ENCODE measurements around the gene OR3A2. TPM values are rescaled to one million over a fixed set of nuclear protein-coding genes. Genes with fewer than 3 reads are reported as not detected.
"Not testable (repeated sequence)": the region's sequence is repeated elsewhere in the genome, so short reads cannot be mapped to it uniquely, and the experiment has no call there.

The OR3A2 gene
- total RNA-seq, 4 donors from 2014 or later: 0.67 to 0.78 (median 0.72) TPM; not detected in 1

- H3K27me3 ChIP-seq: peaks cover 31% of the 10 kb centered on the region
- no peaks in the 10 kb centered on the region for H3K4me1 ChIP-seq
- peaks cover 0 to 13% (median 0%) of the 10 kb centered on the region in 3 donors for H3K9me3 ChIP-seq
- TF ChIP-seq POLR2AphosphoS5 (IDR thresholded peaks at IDR 0.05) (no peak), EP300 (IDR thresholded peaks at IDR 0.05) (no peak), POLR2A (IDR thresholded peaks at IDR 0.05) (no peak)
- TF ChIP-seq, protein P1, sequence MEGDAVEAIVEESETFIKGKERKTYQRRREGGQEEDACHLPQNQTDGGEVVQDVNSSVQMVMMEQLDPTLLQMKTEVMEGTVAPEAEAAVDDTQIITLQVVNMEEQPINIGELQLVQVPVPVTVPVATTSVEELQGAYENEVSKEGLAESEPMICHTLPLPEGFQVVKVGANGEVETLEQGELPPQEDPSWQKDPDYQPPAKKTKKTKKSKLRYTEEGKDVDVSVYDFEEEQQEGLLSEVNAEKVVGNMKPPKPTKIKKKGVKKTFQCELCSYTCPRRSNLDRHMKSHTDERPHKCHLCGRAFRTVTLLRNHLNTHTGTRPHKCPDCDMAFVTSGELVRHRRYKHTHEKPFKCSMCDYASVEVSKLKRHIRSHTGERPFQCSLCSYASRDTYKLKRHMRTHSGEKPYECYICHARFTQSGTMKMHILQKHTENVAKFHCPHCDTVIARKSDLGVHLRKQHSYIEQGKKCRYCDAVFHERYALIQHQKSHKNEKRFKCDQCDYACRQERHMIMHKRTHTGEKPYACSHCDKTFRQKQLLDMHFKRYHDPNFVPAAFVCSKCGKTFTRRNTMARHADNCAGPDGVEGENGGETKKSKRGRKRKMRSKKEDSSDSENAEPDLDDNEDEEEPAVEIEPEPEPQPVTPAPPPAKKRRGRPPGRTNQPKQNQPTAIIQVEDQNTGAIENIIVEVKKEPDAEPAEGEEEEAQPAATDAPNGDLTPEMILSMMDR (IDR thresholded peaks at IDR 0.05): no peak
- 53 to 74% methylated on average over 3 of the region's 4 CpGs for WGBS, 2 donors (ENCODE audit: low coverage in 1 of 2)
- no peak overlapping the region for H3K27ac ChIP-seq
- no peaks in the 10 kb centered on the region for H3K36me3 ChIP-seq
- no peak for ATAC-seq
- no peak overlapping the region for H3K4me3 ChIP-seq
Observed at GRCh38 chr17:3389791-3390190, 3.7 kb upstream of the OR3A2 start.

GRCh38 chr17:3381957-3382356, 4.2 kb downstream of the OR3A2 start:
- ATAC-seq: no peak
- Histone ChIP-seq H3K27ac (no peak overlapping the region), H3K4me1 (no peaks in the 10 kb centered on the region), H3K27me3 (peaks cover 42% of the 10 kb centered on the region), H3K9me3 (no peaks in the 10 kb centered on the region), H3K4me3 (no peak overlapping the region), H3K36me3 (no peaks in the 10 kb centered on the region)
- TF ChIP-seq POLR2AphosphoS5 (IDR thresholded peaks at IDR 0.05) (no peak), POLR2A (IDR thresholded peaks at IDR 0.05) (no peak), EP300 (IDR thresholded peaks at IDR 0.05) (no peak)
- TF ChIP-seq, protein P1 (IDR thresholded peaks at IDR 0.05): no peak
- WGBS, 2 donors (ENCODE audit: low coverage in 1 of 2): 58 to 69% methylated on average over 5 of the region's 5 CpGs

- TF ChIP-seq POLR2A (IDR thresholded peaks at IDR 0.05) (no peak), POLR2AphosphoS5 (IDR thresholded peaks at IDR 0.05) (no peak), EP300 (IDR thresholded peaks at IDR 0.05) (no peak)
- TF ChIP-seq, protein P1 (IDR thresholded peaks at IDR 0.05): no peak
- Histone ChIP-seq H3K9me3 (peaks cover 0 to 14% (median 0%) of the 10 kb centered on the region in 3 donors), H3K4me1 (no peaks in the 10 kb centered on the region), H3K36me3 (no peaks in the 10 kb centered on the region), H3K27ac (no peak overlapping the region), H3K27me3 (peaks cover 19% of the 10 kb centered on the region), H3K4me3 (no peak overlapping the region)
- no peak for ATAC-seq
- WGBS, 2 donors (ENCODE audit: low coverage in 1 of 2): no CpG with 5 or more reads among the region's 8 CpGs
Observed at GRCh38 chr17:3378321-3378720, 7.8 kb downstream of the OR3A2 start.

GRCh38 chr17:3371167-3371566, 14.9 kb downstream of the OR3A2 start:
- H3K36me3 ChIP-seq, H3K4me3 ChIP-seq, H3K4me1 ChIP-seq, H3K27ac ChIP-seq, H3K27me3 ChIP-seq, ATAC-seq: not testable (repeated sequence)
- peaks cover 0 to 27% (median 0%) of the 10 kb centered on the region in 3 donors for H3K9me3 ChIP-seq
- no CpG with 5 or more reads among the region's 31 CpGs for WGBS, 2 donors (ENCODE audit: low coverage in 1 of 2)

DNA sequence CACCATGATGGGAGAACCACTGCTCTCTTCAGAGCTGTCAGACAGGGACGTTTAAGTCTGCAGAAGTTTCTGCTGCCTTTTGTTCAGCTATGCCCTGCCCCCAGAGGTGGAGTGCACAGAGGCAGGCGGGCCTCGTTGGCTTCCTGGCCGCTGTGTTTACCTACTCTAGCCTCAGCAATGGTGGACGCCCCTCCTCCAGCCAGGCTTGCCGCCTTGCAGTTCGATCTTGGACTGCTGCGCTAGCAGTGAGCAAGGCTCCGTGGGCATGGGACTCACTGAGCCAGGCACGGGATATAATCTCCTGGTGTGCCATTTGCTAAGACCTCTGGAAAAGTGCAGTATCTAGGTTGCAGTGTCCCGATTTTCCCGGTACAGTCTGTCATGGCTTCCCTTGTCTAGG, 43.3 kb downstream of the OR3A2 start:
- ATAC-seq, H3K4me1 ChIP-seq, H3K36me3 ChIP-seq, H3K4me3 ChIP-seq, H3K27me3 ChIP-seq, H3K27ac ChIP-seq: not testable (repeated sequence)
- WGBS, 2 donors (ENCODE audit: low coverage in 1 of 2): 85% methylated on average over 4 of the region's 12 CpGs; no CpG with 5 or more reads in 1 of the 2 donors
- peaks cover 0 to 33% (median 0%) of the 10 kb centered on the region in 3 donors for H3K9me3 ChIP-seq

DNA sequence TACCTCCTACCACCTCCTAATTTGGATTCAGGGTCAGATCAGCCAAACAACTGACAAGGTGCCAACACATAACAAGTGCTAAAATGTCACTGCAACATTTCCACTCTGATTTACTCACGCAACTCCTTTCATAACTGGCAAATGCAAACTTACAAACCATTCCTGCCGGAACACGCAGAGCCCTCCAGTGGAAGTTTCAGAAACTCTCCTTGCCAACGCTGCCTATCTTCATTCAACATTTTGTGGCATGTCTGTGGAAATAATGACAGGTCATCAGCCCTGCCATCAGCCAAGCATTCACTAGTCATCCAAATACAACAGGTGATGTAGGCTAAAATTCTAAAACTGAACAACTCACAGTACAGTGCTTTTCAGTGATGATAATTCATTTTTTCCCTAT, 50.2 kb downstream of the OR3A2 start:
- WGBS, 2 donors (ENCODE audit: low coverage in 1 of 2): 54 to 80% methylated on average over 4 of the region's 4 CpGs
- ATAC-seq: no peak
- Histone ChIP-seq H3K27ac (no peak overlapping the region), H3K4me3 (no peak overlapping the region), H3K27me3 (no peaks in the 10 kb centered on the region), H3K4me1 (no peaks in the 10 kb centered on the region), H3K9me3 (peaks cover 0 to 19% (median 0%) of the 10 kb centered on the region in 3 donors), H3K36me3 (no peaks in the 10 kb centered on the region)
- TF ChIP-seq, protein P1 (IDR thresholded peaks at IDR 0.05): no peak
- TF ChIP-seq POLR2A (IDR thresholded peaks at IDR 0.05): no peak
- no peak for TF ChIP-seq EP300 (IDR thresholded peaks at IDR 0.05)
- no peak for TF ChIP-seq POLR2AphosphoS5 (IDR thresholded peaks at IDR 0.05)
